T-cell (primary cell): ENCODE data around the gene ID3. TPM values are rescaled to one million over a fixed set of nuclear protein-coding genes. Genes with fewer than 3 reads are reported as not detected.

Source experiments
- ATAC-seq, 4 experiments: fragments of 200-7000 bp in 3 of 4; fragments of 150-1000 bp in 1 of 4; cut with Tn5 transposase; replicated peaks in 1 of 4; 1 replicate in 3 of 4; 2 replicates in 1 of 4; pipeline ENCODE4 v1.10.0; 2021; ENCODE audit warnings: moderate library complexity in 3 of 4, mild to moderate bottlenecking in 2 of 4, moderate number of reproducible peaks in 1 of 4
- CTCF ChIA-PET, 2 donors: fragments of 300-600 bp; sonication (Branson Sonifier 250); formaldehyde crosslinking; loops; one replicate each; lab custom pipeline; 2022; ENCODE audit warnings: antibody characterized with exemption in 2 of 2; lab: Charles Lee
- POLR2A ChIA-PET, 2 donors: fragments of 300-600 bp; sonication (Branson Sonifier 250); formaldehyde crosslinking; loops; one replicate each; lab custom pipeline; 2022; ENCODE audit warnings: antibody characterized with exemption in 2 of 2; lab: Charles Lee
- DNase-seq, 35 experiments: peaks; one replicate each; pipeline versions ENCODE4 v3.0.0 to v3.0.0-alpha.2; 2013 to 2023
- H3K27ac ChIP-seq: one replicate; pipeline ENCODE4 v1.5.1; 2013; ENCODE audit warnings: low read length
- H3K27me3 ChIP-seq, 2 experiments: replicated peaks in 1 of 2; 1 replicate in 1 of 2; 2 replicates in 1 of 2; pipeline versions ENCODE4 v1.6.1 to v1.7.0; 2013; ENCODE audit warnings: low read length in 1 of 2, mixed read lengths in 1 of 2; ENCODE audit not compliant: control insufficient read depth in 2 of 2, insufficient read depth in 2 of 2; ENCODE audit errors: extremely low read depth in 1 of 2
- H3K36me3 ChIP-seq, 2 donors: 1 replicate in 1 of 2; 2 replicates in 1 of 2; pipeline versions ENCODE4 v1.6.1 to v1.7.0; 2013; ENCODE audit warnings: low read length in 1 of 2; ENCODE audit not compliant: control insufficient read depth in 2 of 2, insufficient read depth in 1 of 2; ENCODE audit errors: extremely low read depth in 1 of 2
- H3K4me1 ChIP-seq, 2 experiments: 1 replicate in 1 of 2; 2 replicates in 1 of 2; pipeline versions ENCODE4 v1.6.1 to v1.7.0; 2013; ENCODE audit warnings: low read length in 2 of 2, mixed read lengths in 1 of 2; ENCODE audit not compliant: insufficient read depth in 2 of 2, control insufficient read depth in 1 of 2; ENCODE audit errors: extremely low read depth in 1 of 2
- H3K4me3 ChIP-seq, 2 donors: 1 replicate in 1 of 2; 2 replicates in 1 of 2; pipeline versions ENCODE4 v1.5.1 to v1.7.0; 2013; ENCODE audit warnings: mild to moderate bottlenecking in 2 of 2, low read length in 1 of 2, moderate library complexity in 1 of 2; ENCODE audit not compliant: control insufficient read depth in 1 of 2; ENCODE audit errors: extremely low read depth in 1 of 2
- H3K9me3 ChIP-seq: 2 replicates; pipeline ENCODE4 v1.7.0; 2013
- H3K27ac Mint-ChIP-seq, 2 donors: one replicate each; pipeline ENCODE4 v1.8.0; 2020 to 2021; ENCODE audit warnings: mild to moderate bottlenecking in 2 of 2, mixed read lengths in 2 of 2
- H3K27me3 Mint-ChIP-seq, 2 donors: one replicate each; pipeline ENCODE4 v1.8.0; 2021 to 2022; ENCODE audit warnings: mixed read lengths in 2 of 2
- H3K36me3 Mint-ChIP-seq: one replicate; pipeline ENCODE4 v1.8.0; 2021; ENCODE audit warnings: mixed read lengths
- H3K4me1 Mint-ChIP-seq, 3 donors: one replicate each; pipeline ENCODE4 v1.8.0; 2020 to 2022; ENCODE audit warnings: mixed read lengths in 3 of 3, mild to moderate bottlenecking in 1 of 3
- H3K4me3 Mint-ChIP-seq, 3 donors: one replicate each; pipeline ENCODE4 v1.8.0; 2020 to 2022; ENCODE audit warnings: mild to moderate bottlenecking in 3 of 3, mixed read lengths in 3 of 3, moderate library complexity in 3 of 3
- H3K9me3 Mint-ChIP-seq, 3 donors: one replicate each; pipeline ENCODE4 v1.8.0; 2020 to 2022; ENCODE audit warnings: mixed read lengths in 3 of 3
- WGBS: methylation state at CpG from one replicate; pipeline ENCODE4 v1.1.5; 2013; ENCODE audit warnings: missing lambda C conversion rate; ENCODE audit not compliant: insufficient coverage; 5-methylcytosine and 5-hydroxymethylcytosine counted together
- total RNA-seq, 35 experiments: library from RNA in 6 of 35; stranded (reverse) in 6 of 35; fragments of 120-200 nt in 1 of 35; gene quantifications; one replicate each; pipeline versions ENCODE4 v1.2.1 to v1.2.4 and lab custom pipeline; 2013 to 2026

The ID3 gene
- total RNA-seq, 5 donors from 2014 or later (not counting 1 experiment from before 2014, with no cell fraction given) = 20.7 to 99.7 (median 81.3) TPM

- no peak for DNase-seq
- Histone ChIP-seq H3K27me3 (no peaks in the 10 kb centered on the region), H3K4me3 (no peak overlapping the region), H3K36me3 (peaks cover 0 to 5% of the 10 kb centered on the region in 2 donors), H3K4me1 (no peaks in the 10 kb centered on the region), H3K27ac (no peak overlapping the region), H3K9me3 (no peaks in the 10 kb centered on the region)
- Mint-ChIP-seq H3K4me3 (no peak overlapping the region), H3K27ac (no peak overlapping the region), H3K9me3 (no peaks in the 10 kb centered on the region), H3K36me3 (no peaks in the 10 kb centered on the region), H3K27me3 (no peaks in the 10 kb centered on the region), H3K4me1 (no peaks in the 10 kb centered on the region)
- no peak for ATAC-seq
- 100% methylated on average over 3 of the region's 3 CpGs for WGBS
- ChIA-PET CTCF (interaction anchor here (0.6 to 0.8 kb wide), 3 partner anchors 21 to 254 kb away, joined by 3 to 4 read pairs (median 3); no protein-coding TSS in a partner anchor), POLR2A (interaction anchor here in 1 of 2 donors (0.9 kb wide), 1 partner anchor 23 kb away, joined by 3 read pairs; no protein-coding TSS in a partner anchor)
These were observed 45.1 kb downstream of the ID3 start for GRCh38 chr1:23514111-23514679.

- DNase-seq = no peak
- Mint-ChIP-seq H3K36me3 (no peaks in the 10 kb centered on the region), H3K4me3 (no peak overlapping the region), H3K9me3 (no peaks in the 10 kb centered on the region), H3K4me1 (no peaks in the 10 kb centered on the region), H3K27me3 (no peaks in the 10 kb centered on the region), H3K27ac (no peak overlapping the region)
- 98% methylated on average over 14 of the region's 15 CpGs for WGBS
- Histone ChIP-seq H3K4me3 (no peak overlapping the region), H3K9me3 (no peaks in the 10 kb centered on the region), H3K27ac (no peak overlapping the region), H3K27me3 (no peaks in the 10 kb centered on the region), H3K36me3 (peaks cover 0 to 2% of the 10 kb centered on the region in 2 donors), H3K4me1 (no peaks in the 10 kb centered on the region)
- ChIA-PET CTCF (no interaction called here), POLR2A (no interaction called here)
- no peak for ATAC-seq
These were observed 49.4 kb downstream of the ID3 start for GRCh38 chr1:23509896-23510295.

Other genes with a start within 250 kb of the ID3 start
- gene HNRNPR, start 215.2 kb downstream of the ID3 start, total RNA-seq = 100 to 1,000 TPM in 4 of 5 donors, 10 to 100 TPM in 1; 98.2 to 122 (median 109) TPM
- 1 to 10 TPM; 4.6 to 9.8 (median 9.3) TPM for gene ZNF436, start 189.7 kb downstream of the ID3 start, total RNA-seq
- gene TCEA3, start 134.8 kb downstream of the ID3 start, total RNA-seq = 10 to 100 TPM; 16.1 to 39.9 (median 32.4) TPM
- 1 to 10 TPM; 1.2 to 2.8 (median 2.1) TPM for gene ASAP3, start 75.3 kb downstream of the ID3 start, total RNA-seq
- 1 to 10 TPM; 1.7 to 3.1 (median 2.5) TPM for gene E2F2, start 28.3 kb downstream of the ID3 start, total RNA-seq
- gene RPL11, start 132.3 kb upstream of the ID3 start, total RNA-seq = 1,000 to 10,000 TPM; 1,758 to 2,043 (median 1,921) TPM
- 10 to 100 TPM; 26.0 to 32.8 (median 27.6) TPM for gene ELOA, start 184.0 kb upstream of the ID3 start, total RNA-seq
- 10 to 100 TPM; 60.7 to 87.1 (median 70.8) TPM for gene PITHD1, start 218.9 kb upstream of the ID3 start, total RNA-seq
- gene LYPLA2, start 231.6 kb upstream of the ID3 start, total RNA-seq = 10 to 100 TPM; 47.8 to 70.9 (median 67.6) TPM
- 10 to 100 TPM in 3 of 5 donors, 1 to 10 TPM in 2; 7.5 to 16.5 (median 12.6) TPM for gene GALE, start 241.3 kb upstream of the ID3 start, total RNA-seq